CD4-positive, alpha-beta T cell treated with Interleukin-21 for 1 hour (primary cell): ENCODE results near the gene PRKCH.
A peak's percentile ranks its signal among the peaks of the same experiment; 100 is the strongest.
"Not testable (repeated sequence)": the region's sequence is repeated elsewhere in the genome, so short reads cannot be mapped to it uniquely, and the experiment has no call there.

ENCODE experiments used
- DNase-seq: peaks from one replicate; pipeline ENCODE4 v3.0.0-alpha.2; 2020

PRKCH gene

DNA sequence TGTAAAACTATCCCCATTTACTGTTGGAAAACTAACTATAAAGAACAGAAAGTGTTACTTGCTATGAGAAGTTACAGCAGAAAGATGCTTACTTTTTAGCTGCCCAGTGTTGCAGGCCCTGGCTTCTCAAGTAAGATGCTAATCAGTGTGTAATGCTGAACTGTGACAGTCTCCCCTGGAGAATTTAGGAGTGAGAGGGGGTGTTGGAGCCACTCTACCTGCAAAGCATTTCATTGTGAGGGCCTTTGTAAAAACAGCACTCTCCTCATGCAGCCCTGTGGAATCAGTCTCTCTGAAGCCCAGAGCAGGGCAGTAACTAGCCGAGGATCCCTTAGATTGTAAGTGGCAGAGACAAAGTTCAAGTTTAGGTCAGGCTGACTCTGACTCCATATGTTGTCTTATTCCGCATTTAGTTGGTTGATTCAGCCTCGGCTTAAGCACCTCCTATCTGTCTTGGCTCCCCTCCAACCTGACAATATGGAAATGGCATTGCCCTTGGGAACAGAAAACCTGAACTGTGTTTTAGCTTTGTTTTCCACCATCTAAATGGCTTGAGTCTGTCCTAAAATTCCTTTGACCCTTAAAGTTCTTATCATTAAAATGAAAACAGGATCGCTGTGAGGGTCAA, 141.3 kb downstream of the PRKCH start:
- DNase-seq: no peak

DNA sequence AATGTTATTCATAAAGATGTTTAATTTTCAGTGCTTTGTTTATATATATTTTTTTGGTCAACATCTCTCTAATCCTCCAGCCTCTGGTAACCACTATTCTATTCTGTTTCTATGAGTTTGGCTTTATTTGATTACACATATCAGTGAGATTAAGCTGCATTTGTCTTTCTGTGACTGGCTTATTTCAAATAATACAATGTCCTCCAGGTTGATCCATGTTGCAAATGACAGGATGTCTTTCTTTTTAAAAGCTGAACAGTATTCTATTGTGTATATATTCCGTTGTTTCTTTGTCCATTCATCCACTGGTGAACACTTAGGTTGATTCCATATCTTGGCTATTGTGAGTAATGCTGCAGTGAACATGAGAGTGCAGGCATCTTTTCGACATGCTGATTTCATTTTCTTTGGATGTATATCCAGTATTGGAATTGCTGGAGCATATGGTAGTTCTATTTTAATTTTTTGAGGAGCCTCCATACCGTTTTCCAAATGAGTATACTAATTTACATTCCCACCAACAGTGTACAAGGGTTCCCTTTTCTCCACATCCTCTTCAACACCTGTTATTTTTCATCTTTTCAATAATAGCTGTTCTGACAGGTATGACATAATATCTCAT, 142.4 kb downstream of the PRKCH start:
- no peak for DNase-seq

DNA sequence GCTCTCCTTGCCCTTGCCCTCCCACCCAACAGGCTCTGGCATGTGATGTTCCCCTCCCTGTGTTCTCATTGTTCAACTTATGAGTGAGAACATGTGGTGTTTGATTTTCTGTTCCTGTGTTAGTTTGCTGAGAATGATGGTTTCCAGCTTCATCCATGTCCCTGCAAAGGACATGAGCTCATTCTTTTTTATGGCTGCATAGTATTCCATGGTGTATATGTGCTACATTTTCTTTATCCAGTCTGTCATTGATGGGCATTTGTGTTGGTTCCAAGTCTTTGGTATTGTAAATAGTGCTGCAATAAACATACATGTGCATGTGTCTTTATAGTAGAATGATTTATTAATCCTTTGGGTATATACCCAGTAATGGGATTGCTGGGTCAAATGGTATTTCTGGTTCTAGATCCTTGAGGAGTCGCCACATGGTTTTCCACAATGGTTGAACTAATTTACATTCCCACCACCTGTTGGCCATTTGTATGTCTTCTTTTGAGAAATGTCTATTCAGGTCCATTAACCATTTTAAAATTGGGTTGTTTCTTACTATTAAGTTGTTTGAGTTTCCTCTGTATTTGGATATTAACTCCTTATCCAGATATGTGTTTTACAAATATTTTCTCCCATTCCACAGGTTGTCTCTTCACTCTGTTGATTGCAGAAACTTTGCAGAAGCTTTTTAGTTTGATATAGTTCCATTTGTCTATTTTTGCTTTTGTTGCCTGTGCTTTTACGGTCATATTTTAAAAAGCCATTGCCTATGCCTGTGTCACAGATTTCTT, 143.4 kb downstream of the PRKCH start:
- not testable (repeated sequence) for DNase-seq

DNA sequence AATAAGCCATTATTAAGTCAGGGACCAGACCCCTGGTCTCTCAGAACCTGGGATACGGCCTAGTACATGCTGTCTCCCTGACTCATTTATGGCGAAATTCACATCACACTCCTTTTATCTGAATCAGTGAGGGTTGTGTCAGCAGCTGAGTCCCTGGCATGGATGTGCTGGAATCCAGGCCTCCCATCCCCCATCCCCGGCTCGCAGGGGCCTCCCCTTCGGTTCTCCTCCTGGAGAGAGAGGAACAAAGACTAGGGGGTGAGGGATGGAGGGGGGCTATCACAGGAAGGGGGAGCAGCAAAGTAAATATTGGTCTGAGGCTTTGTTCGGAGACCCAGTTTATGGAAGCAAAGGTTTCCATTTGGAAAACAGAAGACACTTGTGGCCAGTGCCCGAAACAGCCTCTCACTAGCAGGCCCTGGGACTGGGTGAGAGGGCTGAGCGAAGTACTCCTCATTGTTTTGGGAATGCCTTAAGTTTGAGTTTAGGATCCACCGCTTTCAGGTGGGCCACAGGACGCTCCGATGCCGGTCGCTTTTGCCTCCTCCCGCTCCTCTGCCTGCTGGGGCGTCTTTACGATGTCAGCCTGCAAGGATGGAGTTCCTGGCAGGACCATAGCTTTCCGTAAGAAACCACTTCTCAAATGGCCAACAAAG, 145.0 kb downstream of the PRKCH start:
- no peak for DNase-seq

DNA sequence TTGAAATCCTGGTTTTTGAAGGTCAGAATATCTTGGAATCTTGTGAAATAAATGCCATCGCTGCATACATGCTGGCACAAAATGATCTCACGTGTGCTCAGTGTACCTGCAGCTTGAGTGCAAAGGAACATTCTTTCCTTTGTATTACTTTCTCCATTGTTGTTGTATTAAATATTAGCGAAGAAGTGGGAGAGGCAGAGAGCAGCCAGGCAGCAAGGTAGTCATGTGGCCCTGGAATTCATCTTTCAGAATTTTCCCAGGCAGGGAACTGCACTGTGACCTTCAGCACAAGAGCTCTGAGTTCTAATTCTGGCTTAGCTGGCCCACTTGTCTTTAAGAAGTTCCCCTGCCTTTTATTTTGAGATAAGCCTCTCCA, 145.5 kb downstream of the PRKCH start:
- DNase-seq: no peak

DNA sequence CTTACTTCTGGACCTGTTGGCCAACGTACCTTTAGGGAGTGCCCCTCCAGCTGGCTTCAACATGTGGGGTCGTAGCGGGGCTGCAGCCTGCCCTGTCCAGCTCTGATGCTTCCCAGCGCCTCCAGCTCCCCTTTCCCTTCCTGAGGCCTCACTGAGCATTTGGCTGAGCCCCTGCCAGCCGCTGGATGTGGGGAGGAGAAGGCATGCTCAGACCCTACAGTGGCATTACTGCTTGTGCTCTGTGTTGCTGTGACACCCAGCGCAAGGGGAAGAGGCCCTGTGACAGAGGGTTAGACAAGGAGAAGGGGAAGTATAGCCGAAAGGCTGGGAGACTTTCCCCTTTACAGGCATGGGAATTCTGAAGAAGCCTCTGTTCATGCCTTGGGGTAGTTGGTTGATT, 145.9 kb downstream of the PRKCH start:
- no peak for DNase-seq

DNA sequence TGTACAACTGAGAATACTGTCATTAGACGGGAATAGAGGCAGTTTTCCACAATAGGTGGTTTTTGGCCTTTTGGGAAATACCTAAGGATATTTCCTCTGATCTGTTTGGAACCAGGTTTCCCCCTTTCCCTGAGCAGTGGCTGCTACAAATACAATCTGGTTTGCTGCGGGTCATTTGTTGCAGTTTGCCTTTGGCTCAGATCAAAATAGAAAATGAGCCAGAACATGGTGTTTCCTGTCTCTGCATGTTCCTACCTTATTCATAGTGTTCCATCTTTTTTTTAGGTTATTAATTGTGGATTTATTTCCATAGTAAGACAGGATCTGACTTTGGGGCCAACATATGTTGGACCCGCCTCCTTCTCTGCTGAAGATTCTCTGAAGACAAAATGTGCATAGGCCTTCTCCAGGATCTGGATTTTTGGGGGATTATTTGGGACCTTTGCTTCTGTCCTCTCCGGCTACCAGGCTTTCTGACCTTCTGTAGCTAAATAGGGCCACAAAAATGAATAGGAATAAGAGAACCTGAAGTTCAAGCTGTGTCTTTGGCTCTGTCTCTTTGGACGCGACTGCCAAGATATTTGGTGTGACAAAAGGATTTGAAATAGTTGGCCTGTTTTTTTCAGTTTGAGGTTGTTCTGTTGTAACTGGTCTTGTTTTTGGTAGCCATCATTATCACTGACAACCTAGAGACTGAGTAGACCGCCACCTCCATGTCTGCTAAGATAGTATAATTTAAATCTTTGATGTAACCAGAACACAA, 146.9 kb downstream of the PRKCH start:
- DNase-seq: no peak

DNA sequence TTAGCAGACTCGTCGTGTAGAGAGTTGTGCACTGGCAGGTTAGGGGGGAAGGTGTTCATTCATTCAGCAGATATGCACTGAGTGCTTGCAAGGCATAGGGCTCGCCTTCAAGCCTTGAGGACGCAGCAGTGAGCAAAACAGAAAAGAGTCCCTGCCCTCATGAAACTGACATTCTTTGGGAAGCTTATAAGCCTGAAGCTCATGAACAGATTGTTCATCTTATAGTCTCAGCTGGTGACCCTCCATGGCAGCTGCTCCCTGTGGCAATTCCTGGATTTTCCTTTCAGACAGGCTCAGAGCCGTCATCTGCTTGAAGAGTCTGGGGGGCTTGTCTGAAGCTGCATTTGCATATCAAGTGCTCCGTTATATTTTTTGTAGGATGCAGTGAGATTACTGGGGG, 148.4 kb downstream of the PRKCH start:
- no peak for DNase-seq

DNA sequence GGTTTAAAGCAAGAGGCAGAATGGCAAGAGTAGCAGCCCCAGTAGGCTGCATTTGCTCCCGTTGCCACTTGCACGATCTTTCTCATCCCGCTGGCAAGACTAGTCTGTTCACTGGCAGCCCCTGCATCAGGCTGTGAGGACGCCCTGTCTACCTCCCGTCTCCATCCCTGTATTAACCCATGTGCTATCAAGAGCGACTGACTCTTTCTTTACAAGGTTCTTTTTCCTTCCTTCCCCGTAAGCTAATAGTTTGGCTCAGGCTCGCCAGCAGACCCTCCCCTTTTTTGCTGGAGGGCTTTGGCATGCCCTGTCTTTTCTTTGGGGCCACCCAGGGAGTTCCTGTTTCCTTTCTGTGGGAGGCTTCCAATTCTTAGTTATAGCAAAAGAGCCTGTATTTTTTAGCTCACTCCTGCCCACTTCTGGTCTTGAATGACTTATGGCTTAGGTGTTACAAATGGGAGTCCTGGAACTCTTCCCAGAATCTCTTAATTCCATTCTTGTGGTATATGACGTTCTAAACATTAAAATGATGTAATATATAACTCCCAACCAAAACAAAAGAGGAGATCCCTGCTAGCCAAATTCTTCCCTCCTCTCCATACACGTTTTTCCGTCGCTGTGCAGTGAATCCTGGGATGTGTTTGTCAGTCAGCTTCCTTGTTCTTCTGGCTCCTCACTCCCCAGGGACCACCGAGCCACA, 149.0 kb downstream of the PRKCH start:
- DNase-seq: no peak

DNA sequence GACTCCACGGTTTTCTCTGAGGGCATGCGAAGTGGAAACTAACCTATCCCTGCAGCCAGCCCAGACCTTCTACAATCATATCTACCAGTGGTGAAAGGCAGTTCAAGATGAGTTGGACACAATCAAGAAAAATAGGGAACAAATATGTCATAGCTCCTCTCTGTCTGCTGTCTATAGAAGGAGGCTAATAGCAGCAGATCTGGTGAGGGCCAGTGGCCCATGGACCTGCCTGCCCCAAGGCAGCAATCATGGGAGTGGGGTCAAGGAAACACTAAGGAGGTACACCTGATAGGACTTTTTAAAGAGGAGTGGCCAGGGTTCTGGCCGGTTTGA, 149.5 kb downstream of the PRKCH start:
- DNase-seq: no peak

DNA sequence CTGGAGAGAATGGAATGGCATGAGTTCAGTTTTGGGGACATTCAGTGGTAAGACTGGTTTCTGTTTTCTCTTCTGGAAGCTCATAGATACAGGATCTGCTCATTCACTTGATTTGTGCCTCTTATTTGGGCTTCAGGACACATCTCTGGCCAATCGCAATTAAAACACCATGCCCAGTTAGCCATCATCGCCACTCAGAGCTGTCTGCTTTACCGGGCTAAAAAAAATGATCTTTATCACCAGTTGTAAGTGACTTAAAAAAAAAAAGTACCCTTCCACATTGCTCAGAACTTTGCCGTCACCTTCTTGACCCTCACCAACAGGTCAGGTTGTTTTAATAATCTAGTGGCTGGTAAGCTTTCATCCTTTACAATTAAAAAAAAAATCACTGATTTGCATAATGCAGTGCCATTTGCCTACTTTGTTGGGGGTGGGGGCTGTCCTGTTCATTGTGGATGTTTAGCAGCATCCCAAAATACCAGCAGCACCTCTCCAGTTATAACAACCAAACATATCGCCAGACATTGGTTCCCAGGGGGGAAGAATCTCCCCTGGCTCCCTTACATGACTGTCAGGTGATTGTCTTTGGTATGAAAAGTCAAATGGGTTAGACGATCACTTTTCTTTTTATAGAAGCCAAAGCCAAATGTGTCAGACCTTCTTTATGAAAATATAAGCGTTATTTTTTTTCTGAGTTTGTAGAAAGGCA, 150.1 kb downstream of the PRKCH start:
- DNase-seq: no peak

DNA sequence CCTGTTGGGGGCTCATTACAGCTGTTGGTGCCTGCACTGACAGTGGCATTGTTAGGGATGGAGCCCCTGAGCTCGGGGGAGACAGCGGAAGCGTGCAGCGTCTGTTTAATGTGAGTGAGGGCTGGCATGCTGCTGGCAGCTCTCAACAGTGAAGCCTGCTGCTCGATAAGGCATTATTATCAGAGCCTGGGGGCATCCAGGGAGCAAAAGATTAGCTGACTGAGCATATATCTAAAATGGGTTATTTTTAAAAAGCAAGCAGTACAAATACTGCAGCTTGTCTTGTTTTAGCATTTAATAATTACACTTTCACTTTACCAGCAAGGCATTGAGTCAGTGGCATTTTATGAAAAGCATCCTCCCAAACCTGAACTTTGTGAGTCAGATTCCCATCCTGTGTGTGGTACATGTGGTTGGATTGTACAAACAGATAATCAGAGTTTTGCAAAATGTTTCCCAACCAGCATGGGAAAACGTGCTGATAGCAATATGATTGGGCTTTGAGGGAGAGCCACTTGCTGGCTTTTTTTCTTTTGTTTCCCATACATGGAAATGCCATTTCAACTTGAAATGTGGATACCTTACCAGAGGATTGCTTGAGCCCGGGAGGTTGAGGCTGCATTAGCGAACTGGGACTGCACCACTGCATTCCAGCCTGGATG, 150.8 kb downstream of the PRKCH start:
- DNase-seq: peak; percentile 70

DNA sequence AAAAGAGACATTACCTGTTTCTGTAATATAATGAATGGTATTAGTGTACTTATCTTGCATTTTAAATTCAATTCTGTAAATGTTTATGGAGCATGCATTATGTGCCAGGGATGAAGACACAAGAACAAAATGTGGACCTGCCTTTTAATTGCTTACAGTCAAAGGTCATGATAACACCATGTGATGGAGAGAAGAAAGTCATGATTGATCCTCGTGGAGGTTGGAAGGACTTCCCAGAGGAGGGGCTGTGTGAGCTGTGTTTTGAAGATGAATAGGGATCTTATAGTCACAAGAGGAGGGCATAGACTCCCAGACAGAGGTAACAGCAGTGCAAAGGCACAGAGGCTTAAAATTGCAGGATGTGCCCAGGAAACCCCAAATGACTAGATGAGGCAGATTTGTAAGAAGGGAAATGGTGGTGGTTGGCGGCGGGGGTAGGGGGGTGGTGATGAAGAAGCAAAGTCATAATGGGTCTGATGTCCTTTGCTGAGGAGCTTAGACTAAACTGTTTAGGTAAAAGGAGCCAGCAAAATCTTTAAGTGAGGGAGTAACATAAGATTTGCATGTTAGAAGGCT, 151.5 kb downstream of the PRKCH start:
- peak; percentile 68 for DNase-seq

DNA sequence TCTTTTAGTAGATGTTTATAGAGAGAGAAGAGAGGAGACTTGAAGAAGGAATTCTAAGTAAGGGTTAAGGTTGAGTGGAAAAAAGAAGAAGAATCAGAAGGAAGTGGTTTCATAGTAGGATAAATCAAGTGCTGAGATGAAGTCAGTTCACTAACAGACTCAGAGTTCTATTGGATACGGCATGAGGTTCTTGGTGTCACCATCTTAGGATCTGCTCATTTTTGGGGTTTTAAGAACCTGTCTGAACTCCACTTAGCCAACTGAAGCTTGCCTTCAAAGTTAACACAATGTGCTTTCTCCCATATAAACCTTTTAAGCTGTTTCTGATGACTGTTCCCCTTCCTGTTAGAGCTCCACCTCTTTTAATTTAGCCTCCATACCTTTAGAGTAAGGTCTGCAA, 152.6 kb downstream of the PRKCH start:
- DNase-seq: no peak

DNA sequence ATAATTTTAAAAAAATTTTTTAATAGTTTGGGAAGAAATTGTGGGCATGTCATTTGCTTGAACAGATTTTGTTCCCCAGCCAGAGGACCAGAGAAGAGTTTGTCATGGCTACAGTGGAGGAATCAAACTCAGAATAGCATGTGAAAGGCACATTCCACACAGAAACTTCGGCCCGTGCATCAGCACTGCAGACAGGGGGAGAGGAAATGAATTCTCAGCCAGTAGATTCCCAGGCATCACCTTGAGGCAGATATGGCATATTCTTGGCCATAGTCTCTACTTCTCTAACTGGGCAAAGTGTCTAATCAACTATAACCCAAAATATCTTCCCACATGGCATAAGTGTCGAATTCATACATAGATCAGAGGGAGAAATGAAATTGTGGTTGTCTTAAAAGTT, 153.3 kb downstream of the PRKCH start:
- DNase-seq: no peak

DNA sequence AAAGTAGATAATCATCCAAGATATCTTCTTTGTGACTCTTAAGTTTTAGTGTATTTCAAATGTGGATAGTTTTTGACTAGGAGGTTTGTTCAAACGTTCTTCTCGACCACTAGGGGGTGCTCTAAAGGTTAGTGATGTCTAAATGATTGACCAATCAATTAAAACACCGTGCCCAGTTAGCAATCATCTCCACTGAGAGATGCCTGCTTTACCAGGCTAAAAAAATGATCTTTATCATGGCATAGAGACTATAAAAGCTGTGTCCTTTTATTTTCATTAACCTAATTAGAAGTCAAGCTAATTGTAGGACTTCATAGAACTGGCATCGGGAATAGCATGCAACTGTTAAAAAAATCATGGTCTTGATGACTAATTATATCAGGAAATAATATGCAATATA, 153.9 kb downstream of the PRKCH start:
- DNase-seq: peak; percentile 73

DNA sequence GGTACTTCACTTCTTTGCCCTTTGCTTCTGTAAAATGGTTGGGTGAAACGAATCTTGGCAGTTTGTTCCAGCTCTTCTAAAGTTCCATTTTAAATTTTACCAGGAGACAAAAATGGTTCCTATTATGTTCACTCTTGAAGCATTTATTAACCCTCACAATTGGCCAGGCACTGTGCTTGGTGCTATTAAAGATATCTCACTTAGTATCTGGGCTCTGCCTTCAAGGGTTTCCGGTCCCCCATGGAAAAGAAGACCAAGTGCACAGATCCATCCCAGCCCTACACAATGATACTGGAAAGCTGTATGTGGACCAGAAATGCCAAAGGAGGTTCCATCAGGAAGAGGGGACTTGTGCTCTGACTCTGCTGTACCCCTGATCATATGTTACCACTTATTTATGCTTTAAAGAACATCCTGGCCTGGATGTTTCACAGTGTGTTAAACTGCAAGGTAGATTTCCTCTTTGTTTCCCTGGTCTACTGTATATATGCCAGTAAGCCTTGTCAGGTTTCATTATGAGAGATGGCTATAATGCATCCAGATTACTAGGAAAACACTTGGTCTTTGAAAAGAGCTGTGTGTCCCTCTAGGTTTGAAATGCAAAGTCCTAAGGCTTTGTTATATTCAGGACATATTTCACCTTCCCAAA, 154.8 kb downstream of the PRKCH start:
- DNase-seq: no peak

DNA sequence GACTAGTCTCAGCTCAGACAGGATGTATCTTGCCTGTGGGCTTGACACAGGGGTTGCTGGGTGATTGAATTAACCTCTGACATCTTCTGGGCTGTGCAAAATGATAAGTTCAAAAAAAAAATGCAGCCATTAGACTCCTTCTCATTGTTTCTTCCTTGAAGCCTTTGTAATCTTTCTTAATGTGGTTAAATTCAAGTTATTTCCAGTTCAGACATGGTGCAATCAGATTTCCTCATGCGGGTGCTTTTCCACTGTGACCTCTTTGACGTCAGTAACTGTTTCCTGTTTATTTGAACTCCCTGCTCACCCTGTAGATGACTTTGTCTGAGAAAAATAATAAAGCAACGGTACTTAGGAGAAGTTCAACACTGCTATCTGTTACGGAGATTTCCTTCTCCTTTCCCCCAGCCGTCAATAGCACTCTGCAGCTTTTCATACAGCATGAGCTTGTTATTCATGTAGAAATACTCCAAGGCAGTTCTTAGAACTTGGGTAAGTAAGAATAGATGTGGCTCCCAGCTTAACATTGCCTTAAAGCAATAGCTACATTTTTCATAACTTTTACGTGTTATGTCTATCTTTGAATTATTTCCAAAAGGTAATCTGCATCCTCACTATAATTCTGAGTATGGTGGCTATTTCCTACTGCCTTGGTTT, 155.5 kb downstream of the PRKCH start:
- DNase-seq: peak; percentile 91

DNA sequence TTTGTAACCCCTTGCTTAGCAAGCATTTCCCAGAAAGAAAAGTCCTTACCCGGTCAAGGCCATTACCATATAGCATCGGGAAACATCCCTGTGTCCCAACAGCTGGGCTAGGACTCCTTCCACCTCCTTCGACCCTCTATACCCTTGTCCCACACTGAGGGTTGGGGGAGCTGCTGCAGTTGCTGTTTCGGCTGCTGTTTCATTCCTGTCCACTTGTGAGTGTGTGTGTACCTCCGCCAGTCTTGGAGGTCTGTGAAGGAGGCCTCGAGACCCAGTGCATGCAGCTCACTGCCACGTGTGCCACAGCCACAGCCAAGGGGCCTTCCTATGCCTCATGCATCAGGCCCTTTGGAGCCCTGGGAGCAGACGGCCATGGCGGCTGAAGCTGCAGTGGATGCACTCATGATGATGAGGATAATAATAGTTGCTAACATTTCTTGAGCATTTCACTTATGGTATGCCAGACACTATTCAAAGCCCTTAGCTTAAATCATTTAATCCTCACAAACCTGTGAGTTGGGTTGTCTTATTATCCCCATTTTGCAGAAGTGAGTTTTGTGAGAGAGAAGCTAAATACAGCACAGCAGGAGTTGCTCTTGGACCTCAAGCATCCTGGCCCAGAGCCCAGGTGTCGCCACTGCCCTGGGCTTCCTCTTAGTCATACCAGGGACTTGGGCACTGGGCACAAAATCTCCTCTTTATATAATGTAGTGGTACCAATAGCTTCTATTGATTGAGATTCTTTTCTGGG, 156.5 kb downstream of the PRKCH start:
- no peak for DNase-seq
